ENCODE data around the gene MC1R.
A peak's percentile ranks its signal among the peaks of the same experiment; 100 is the strongest.

Gene MC1R

GRCh38 chr16:89938175-89938885, 19.7 kb downstream of the MC1R start:
- H3K4me3 ChIP-seq (ENCODE audit: low read depth, low read length), result no peak overlapping the region
- no peaks in the 10 kb centered on the region for H3K9me3 ChIP-seq (ENCODE audit: control insufficient read depth, insufficient read depth, low read length)
- H3K27ac ChIP-seq (ENCODE audit: low read depth, low read length), result no peak overlapping the region
- H3K27me3 ChIP-seq (ENCODE audit: control insufficient read depth, insufficient read depth, low read length), result no peaks in the 10 kb centered on the region
- no peaks in the 10 kb centered on the region for H3K4me1 ChIP-seq (ENCODE audit: control insufficient read depth, insufficient read depth, low read length)
- H3K36me3 ChIP-seq (ENCODE audit: control insufficient read depth, insufficient read depth, low read length), result peaks cover 30% of the 10 kb centered on the region
- no peak overlapping the region for H3K9ac ChIP-seq (ENCODE audit: low read depth, low read length)

DNA sequence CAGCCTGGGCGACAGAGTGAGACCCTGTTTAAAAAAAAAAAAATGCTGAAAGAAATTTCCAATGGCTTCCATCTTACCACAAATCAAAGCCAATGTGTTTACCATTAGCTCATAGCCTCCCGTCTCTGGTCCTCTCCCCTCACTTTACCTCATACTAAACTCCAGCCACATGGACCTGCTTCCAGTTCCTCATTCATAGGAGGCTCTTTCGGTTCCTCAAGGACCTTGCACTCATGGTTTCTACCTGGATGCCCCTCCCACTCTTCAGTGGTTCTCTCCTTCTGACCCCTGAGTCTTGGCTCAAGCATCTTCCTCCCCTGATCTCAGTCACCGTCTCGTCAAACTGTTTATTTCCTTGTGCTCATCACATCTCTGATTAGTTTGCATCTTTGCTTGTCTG, 26.1 kb downstream of the MC1R start:
- H3K9me3 ChIP-seq (ENCODE audit: control insufficient read depth, insufficient read depth, low read length), result no peaks in the 10 kb centered on the region
- H3K36me3 ChIP-seq (ENCODE audit: control insufficient read depth, insufficient read depth, low read length), result no peaks in the 10 kb centered on the region
- no peak overlapping the region for H3K4me3 ChIP-seq (ENCODE audit: low read depth, low read length)
- H3K27me3 ChIP-seq (ENCODE audit: control insufficient read depth, insufficient read depth, low read length), result peaks cover 29% of the 10 kb centered on the region
- no peak overlapping the region for H3K27ac ChIP-seq (ENCODE audit: low read depth, low read length)
- H3K4me1 ChIP-seq (ENCODE audit: control insufficient read depth, insufficient read depth, low read length), result peaks cover 5% of the 10 kb centered on the region
- no peak overlapping the region for H3K9ac ChIP-seq (ENCODE audit: low read depth, low read length)

GRCh38 chr16:89945654-89946053, 27.0 kb downstream of the MC1R start:
- Histone ChIP-seq H3K4me1 (ENCODE audit: control insufficient read depth, insufficient read depth, low read length) (peaks cover 5% of the 10 kb centered on the region), H3K9me3 (ENCODE audit: control insufficient read depth, insufficient read depth, low read length) (no peaks in the 10 kb centered on the region), H3K4me3 (ENCODE audit: low read depth, low read length) (no peak overlapping the region), H3K27ac (ENCODE audit: low read depth, low read length) (no peak overlapping the region), H3K36me3 (ENCODE audit: control insufficient read depth, insufficient read depth, low read length) (no peaks in the 10 kb centered on the region), H3K27me3 (ENCODE audit: control insufficient read depth, insufficient read depth, low read length) (peaks cover 32% of the 10 kb centered on the region), H3K9ac (ENCODE audit: low read depth, low read length) (no peak overlapping the region)

DNA sequence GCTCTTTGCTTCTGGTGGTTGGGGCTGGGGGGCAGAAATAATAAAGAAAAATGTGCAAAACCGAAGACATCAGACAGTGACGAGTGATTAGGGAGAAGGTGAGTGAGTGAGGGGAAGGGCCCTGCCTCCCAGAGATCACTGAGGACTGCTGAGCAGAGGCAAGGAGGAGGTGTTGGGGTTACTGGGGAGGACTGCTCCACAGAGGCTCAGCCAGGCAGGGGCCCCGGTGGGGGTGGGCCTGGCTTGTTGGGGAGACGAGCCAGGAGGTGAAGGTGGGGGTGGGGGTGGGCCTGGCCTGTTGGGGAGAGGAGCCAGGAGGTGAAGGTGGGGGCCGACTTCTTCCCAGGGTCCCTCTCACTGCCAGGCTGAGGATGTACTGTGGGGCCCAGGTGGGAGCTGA, 27.9 kb downstream of the MC1R start:
- Histone ChIP-seq H3K36me3 (ENCODE audit: control insufficient read depth, insufficient read depth, low read length) (no peaks in the 10 kb centered on the region), H3K9ac (ENCODE audit: low read depth, low read length) (no peak overlapping the region), H3K4me1 (ENCODE audit: control insufficient read depth, insufficient read depth, low read length) (peaks cover 5% of the 10 kb centered on the region), H3K27ac (ENCODE audit: low read depth, low read length) (no peak overlapping the region), H3K4me3 (ENCODE audit: low read depth, low read length) (no peak overlapping the region), H3K27me3 (ENCODE audit: control insufficient read depth, insufficient read depth, low read length) (peaks cover 32% of the 10 kb centered on the region), H3K9me3 (ENCODE audit: control insufficient read depth, insufficient read depth, low read length) (no peaks in the 10 kb centered on the region)

DNA sequence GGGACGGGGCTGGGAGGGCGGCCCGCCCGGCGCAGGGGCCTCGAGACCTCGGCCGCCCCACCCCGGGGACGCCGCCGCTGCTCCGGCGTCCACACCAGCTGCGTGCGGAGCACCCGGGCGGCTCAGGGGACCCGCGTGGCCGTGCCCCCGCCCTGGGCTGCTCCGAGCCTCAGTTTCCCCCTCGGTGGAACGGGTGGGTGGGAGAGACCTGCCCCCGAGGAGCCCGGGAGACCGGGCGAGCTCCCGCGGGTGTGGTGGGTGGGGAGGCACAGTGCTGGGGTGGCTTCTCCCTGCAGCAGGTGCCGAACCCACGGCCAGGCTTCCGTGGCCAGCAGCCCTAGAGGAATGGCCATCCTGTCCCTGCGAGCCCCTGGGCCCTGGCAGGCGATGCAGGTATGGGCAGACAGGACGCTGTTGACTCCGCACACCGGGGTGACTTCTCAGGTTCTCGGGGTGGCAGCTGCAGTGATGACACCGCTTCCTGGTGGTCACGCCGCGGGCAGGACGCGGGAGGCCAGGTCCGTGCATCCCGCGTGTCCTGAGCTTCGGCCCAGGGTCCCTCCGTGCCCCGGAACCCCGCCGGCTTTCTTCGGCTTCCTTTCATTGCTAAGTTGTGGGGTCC, 30.6 kb downstream of the MC1R start:
- Histone ChIP-seq H3K9ac (ENCODE audit: low read depth, low read length) (no peak overlapping the region), H3K9me3 (ENCODE audit: control insufficient read depth, insufficient read depth, low read length) (no peaks in the 10 kb centered on the region), H3K36me3 (ENCODE audit: control insufficient read depth, insufficient read depth, low read length) (no peaks in the 10 kb centered on the region), H3K27me3 (ENCODE audit: control insufficient read depth, insufficient read depth, low read length) (peaks cover 32% of the 10 kb centered on the region), H3K4me1 (ENCODE audit: control insufficient read depth, insufficient read depth, low read length) (peaks cover 5% of the 10 kb centered on the region), H3K4me3 (ENCODE audit: low read depth, low read length) (peak overlapping the region; percentile 60), H3K27ac (ENCODE audit: low read depth, low read length) (no peak overlapping the region)

DNA sequence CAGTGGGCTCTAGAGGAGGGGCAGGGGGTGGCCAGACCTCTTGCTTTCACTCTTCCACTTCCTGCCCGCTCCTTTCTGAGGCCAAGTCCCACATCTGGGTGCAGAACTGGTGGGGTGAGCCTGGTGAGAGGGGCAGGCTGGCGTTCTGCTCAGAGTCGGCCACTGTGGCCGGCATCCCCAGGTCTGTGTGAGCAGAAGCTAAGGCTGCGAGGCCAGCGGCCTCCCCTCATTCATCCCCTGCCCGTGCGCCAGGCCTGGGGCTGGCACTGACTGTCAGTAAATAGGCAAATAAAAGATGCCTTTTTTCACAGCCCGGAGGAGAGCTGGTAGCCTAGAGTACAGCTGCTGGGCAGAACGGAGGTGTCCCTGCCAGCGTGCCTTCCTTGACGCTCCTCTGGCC, 31.1 kb downstream of the MC1R start:
- H3K27ac ChIP-seq (ENCODE audit: low read depth, low read length), result no peak overlapping the region
- H3K9ac ChIP-seq (ENCODE audit: low read depth, low read length), result no peak overlapping the region
- 0 out of 2 replicates have a peak, but pooled peaks cover 1% of the 10 kb centered on the region for H3K36me3 ChIP-seq (ENCODE audit: control insufficient read depth, insufficient read depth, low read length)
- peak overlapping the region; percentile 60; the same call in 1 of the 2 replicates for H3K4me3 ChIP-seq (ENCODE audit: low read depth, low read length)
- H3K9me3 ChIP-seq (ENCODE audit: control insufficient read depth, insufficient read depth, low read length), result no peaks in the 10 kb centered on the region
- H3K27me3 ChIP-seq (ENCODE audit: control insufficient read depth, insufficient read depth, low read length), result peaks cover 32% of the 10 kb centered on the region
- peaks cover 7% of the 10 kb centered on the region for H3K4me1 ChIP-seq (ENCODE audit: control insufficient read depth, insufficient read depth, low read length)

DNA sequence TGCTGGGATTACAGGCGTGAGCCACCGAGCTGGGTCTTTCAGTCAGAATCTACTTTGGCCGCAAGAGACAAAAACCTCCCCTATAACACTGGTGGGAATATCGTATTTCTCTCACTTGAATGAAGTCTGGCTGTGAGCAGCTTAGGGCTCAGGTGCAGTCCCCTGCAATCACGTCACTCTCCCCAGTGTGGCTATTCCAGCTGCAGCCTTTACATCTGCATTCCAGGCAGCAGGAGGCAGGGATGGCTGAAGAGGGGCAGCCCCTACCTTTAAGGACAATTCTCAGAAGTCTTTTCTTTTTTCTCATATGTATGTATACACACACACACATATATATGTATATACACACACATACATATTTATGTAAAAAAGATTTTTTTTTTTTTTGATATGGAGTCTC, 32.8 kb downstream of the MC1R start:
- H3K9ac ChIP-seq (ENCODE audit: low read depth, low read length), result no peak overlapping the region
- H3K27ac ChIP-seq (ENCODE audit: low read depth, low read length), result no peak overlapping the region
- H3K27me3 ChIP-seq (ENCODE audit: control insufficient read depth, insufficient read depth, low read length), result peaks cover 27% of the 10 kb centered on the region
- no peak overlapping the region for H3K4me3 ChIP-seq (ENCODE audit: low read depth, low read length)
- H3K4me1 ChIP-seq (ENCODE audit: control insufficient read depth, insufficient read depth, low read length), result peaks cover 9% of the 10 kb centered on the region
- 0 out of 2 replicates have a peak, but pooled peaks cover 8% of the 10 kb centered on the region for H3K36me3 ChIP-seq (ENCODE audit: control insufficient read depth, insufficient read depth, low read length)
- H3K9me3 ChIP-seq (ENCODE audit: control insufficient read depth, insufficient read depth, low read length), result no peaks in the 10 kb centered on the region

DNA sequence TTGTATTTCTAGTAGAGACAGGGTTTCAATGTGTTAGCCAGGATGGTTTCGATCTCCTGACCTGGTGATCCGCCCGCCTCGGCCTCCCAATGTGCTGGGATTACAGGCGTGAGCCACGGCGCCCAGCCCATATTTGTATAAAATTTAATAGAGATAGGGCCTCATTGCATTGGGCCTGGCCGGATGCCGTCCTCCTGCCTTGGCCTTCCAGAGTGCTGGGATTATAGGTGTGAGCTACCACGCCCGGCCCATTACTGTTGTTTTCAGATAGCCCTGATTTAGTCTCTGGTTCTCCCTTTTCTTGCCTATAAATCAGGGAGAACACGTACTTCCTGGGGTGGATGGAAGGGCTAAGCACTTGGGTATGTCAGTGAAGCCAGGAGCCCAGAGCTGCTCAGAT, 33.4 kb downstream of the MC1R start:
- no peak overlapping the region for H3K9ac ChIP-seq (ENCODE audit: low read depth, low read length)
- H3K36me3 ChIP-seq (ENCODE audit: control insufficient read depth, insufficient read depth, low read length), result 0 out of 2 replicates have a peak, but pooled peaks cover 8% of the 10 kb centered on the region
- H3K27ac ChIP-seq (ENCODE audit: low read depth, low read length), result no peak overlapping the region
- no peak overlapping the region for H3K4me3 ChIP-seq (ENCODE audit: low read depth, low read length)
- peaks cover 23% of the 10 kb centered on the region for H3K27me3 ChIP-seq (ENCODE audit: control insufficient read depth, insufficient read depth, low read length)
- H3K9me3 ChIP-seq (ENCODE audit: control insufficient read depth, insufficient read depth, low read length), result no peaks in the 10 kb centered on the region
- peaks cover 9% of the 10 kb centered on the region for H3K4me1 ChIP-seq (ENCODE audit: control insufficient read depth, insufficient read depth, low read length)

DNA sequence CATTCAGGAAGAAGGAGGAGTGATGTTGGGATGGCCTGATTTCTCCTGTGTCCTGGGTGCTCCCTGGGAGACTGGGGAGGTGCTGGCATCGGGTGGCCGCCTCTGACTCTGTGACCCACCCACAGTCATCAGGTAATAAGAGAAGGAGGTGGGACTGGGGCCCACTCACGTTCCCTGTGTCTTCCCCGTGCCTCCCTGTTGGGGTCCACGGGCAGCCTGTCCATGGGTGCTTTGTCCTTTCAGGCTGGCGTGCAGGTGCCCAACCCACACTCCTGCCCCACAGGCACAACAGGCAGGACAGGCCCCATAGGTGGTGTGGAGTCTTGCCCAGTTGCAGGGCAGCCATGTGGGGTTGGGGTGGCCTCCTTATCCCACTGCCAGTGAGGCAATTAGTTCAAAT, 33.9 kb downstream of the MC1R start:
- no peak overlapping the region for H3K4me3 ChIP-seq (ENCODE audit: low read depth, low read length)
- no peak overlapping the region for H3K9ac ChIP-seq (ENCODE audit: low read depth, low read length)
- 0 out of 2 replicates have a peak, but pooled peaks cover 13% of the 10 kb centered on the region for H3K36me3 ChIP-seq (ENCODE audit: control insufficient read depth, insufficient read depth, low read length)
- peaks cover 8% of the 10 kb centered on the region for H3K4me1 ChIP-seq (ENCODE audit: control insufficient read depth, insufficient read depth, low read length)
- peaks cover 18% of the 10 kb centered on the region for H3K27me3 ChIP-seq (ENCODE audit: control insufficient read depth, insufficient read depth, low read length)
- H3K27ac ChIP-seq (ENCODE audit: low read depth, low read length), result no peak overlapping the region
- H3K9me3 ChIP-seq (ENCODE audit: control insufficient read depth, insufficient read depth, low read length), result no peaks in the 10 kb centered on the region

DNA sequence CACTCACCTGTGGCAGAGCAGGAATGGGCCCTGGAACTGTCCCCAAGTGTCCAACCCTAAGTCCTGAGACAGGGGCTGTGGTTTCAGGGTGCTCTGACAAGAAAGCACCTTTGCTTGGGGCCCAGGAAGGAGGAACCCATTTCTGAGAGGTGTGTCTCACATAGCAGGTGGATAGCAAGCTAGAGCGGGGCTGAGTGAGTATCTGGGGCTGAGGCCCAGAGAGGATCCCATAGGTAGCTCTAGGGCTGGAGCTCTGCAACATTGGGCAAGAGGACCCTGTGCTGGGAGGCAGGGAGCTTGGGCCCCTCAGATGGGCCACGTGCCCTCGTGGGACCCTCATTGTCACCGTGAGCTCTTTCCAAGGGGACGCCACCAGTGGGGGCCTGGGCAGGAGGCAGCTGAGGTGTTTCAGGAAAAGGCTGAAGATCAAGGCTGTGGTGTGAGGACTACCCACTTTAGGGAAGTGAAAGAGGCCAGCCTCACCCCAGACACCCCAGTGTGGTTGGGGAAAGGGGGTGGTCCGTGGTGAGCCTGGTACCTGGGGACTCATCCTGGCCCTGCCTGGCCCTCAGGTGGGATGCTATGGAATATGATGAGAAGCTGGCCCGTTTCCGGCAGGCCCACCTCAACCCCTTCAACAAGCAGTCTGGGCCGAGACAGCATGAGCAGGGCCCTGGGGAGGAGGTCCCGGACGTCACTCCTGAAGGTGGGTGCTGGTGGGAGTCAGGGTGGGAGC, 35.2 kb downstream of the MC1R start:
- Histone ChIP-seq H3K9me3 (ENCODE audit: control insufficient read depth, insufficient read depth, low read length) (no peaks in the 10 kb centered on the region), H3K4me3 (ENCODE audit: low read depth, low read length) (no peak overlapping the region), H3K4me1 (ENCODE audit: control insufficient read depth, insufficient read depth, low read length) (0 out of 2 replicates have a peak, but pooled peaks cover 4% of the 10 kb centered on the region), H3K36me3 (ENCODE audit: control insufficient read depth, insufficient read depth, low read length) (peaks cover 25% of the 10 kb centered on the region), H3K27me3 (ENCODE audit: control insufficient read depth, insufficient read depth, low read length) (peaks cover 11% of the 10 kb centered on the region), H3K27ac (ENCODE audit: low read depth, low read length) (no peak overlapping the region), H3K9ac (ENCODE audit: low read depth, low read length) (no peak overlapping the region)

DNA sequence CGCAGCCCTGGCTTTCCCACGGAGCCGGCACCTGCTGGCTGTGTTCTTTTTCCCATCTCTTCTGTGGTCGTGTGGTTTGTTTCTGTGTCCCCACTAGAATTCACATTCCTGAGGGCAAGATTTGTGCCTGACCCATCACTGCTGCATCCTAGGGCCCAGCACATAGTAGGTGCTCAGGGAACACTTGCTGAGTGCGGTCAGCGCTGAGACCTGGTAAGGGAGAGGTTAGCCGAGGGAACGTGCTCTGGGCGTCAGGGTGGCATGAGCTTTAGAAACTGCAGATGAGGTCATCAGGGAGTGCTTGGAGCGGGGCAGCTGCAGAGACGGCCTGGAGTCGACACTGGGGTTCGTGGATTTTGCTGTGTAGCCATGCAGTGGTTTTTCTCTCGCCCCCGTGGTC, 35.8 kb downstream of the MC1R start:
- Histone ChIP-seq H3K27me3 (ENCODE audit: control insufficient read depth, insufficient read depth, low read length) (peaks cover 6% of the 10 kb centered on the region), H3K36me3 (ENCODE audit: control insufficient read depth, insufficient read depth, low read length) (peaks cover 30% of the 10 kb centered on the region), H3K4me3 (ENCODE audit: low read depth, low read length) (no peak overlapping the region), H3K27ac (ENCODE audit: low read depth, low read length) (no peak overlapping the region), H3K9me3 (ENCODE audit: control insufficient read depth, insufficient read depth, low read length) (no peaks in the 10 kb centered on the region), H3K4me1 (ENCODE audit: control insufficient read depth, insufficient read depth, low read length) (0 out of 2 replicates have a peak, but pooled peaks cover 4% of the 10 kb centered on the region), H3K9ac (ENCODE audit: low read depth, low read length) (no peak overlapping the region)
